ENCODE measurements around the gene DNMT1. TPM values are rescaled to one million over a fixed set of nuclear protein-coding genes. Genes with fewer than 3 reads are reported as not detected.
A peak's percentile ranks its signal among the peaks of the same experiment; 100 is the strongest.
"Not testable (repeated sequence)": the region's sequence is repeated elsewhere in the genome, so short reads cannot be mapped to it uniquely, and the experiment has no call there.

DNMT1 gene
- total RNA-seq, 4 donors from 2014 or later = 29.5 to 80.6 (median 48.4) TPM

DNA sequence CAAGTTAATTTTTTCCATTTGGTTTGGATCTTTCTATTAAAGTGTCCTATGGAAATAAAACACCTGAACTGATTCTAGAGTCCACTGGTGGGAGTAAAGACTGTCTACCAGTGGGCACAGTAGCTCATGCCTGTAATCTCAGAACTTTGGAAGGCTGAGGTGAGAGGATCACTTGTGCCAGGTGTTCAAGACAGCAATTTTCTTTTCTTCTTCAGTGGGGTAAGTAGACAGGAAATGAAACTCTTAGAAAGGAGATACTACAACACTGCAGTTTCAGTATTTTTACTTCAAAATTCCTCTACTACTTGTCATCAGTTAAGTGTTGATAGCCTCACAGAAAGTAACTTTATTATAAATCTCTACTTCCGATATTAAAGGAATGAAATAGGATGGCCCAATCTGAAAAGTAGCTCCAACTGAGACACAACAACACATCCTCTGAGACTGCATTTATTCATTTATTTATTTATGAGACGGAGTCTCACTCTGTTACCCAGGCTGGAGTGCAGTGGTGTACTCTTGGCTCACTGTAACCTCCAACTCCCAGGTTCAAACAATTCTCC lies 26.3 kb downstream of the DNMT1 start:
- no peak overlapping the region for H3K4me3 ChIP-seq
- intact Hi-C loops (cut with DNase I) = no loop called here
- DNase-seq = no peak
- H3K4me1 ChIP-seq = no peaks in the 10 kb centered on the region
- no peak overlapping the region for H3K27ac ChIP-seq
- 90 to 94% methylated on average over 2 of the region's 2 CpGs for WGBS, 2 donors
- H3K27me3 ChIP-seq = no peaks in the 10 kb centered on the region
- TF ChIP-seq, protein P1, sequence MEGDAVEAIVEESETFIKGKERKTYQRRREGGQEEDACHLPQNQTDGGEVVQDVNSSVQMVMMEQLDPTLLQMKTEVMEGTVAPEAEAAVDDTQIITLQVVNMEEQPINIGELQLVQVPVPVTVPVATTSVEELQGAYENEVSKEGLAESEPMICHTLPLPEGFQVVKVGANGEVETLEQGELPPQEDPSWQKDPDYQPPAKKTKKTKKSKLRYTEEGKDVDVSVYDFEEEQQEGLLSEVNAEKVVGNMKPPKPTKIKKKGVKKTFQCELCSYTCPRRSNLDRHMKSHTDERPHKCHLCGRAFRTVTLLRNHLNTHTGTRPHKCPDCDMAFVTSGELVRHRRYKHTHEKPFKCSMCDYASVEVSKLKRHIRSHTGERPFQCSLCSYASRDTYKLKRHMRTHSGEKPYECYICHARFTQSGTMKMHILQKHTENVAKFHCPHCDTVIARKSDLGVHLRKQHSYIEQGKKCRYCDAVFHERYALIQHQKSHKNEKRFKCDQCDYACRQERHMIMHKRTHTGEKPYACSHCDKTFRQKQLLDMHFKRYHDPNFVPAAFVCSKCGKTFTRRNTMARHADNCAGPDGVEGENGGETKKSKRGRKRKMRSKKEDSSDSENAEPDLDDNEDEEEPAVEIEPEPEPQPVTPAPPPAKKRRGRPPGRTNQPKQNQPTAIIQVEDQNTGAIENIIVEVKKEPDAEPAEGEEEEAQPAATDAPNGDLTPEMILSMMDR (IDR thresholded peaks at IDR 0.05) = no peak
- no peak for TF ChIP-seq POLR2A (IDR thresholded peaks at IDR 0.05)
- H3K36me3 ChIP-seq = peaks cover 2 to 100% (median 16%) of the 10 kb centered on the region in 3 donors
- no peaks in the 10 kb centered on the region for H3K9me3 ChIP-seq

DNA sequence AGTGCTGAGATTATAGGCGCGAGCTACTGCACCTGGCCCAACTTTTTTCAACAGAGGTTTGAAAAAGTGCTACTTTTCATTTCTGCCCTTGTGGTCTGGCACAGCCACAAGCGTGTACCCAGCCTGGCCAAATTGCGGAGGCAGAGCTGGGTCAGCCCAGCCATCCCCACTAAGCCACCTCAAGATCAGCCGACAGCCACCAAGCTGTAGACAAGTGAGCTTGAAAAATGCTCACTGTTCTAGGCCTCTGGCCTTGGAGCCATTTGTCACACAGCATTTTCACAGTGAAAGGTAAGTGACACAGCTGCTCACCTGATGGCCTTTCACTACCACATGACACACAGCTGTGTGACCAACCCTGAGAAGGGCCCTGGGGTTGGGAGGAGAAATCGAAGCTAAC lies 27.3 kb downstream of the DNMT1 start:
- no peaks in the 10 kb centered on the region for H3K27me3 ChIP-seq
- H3K4me3 ChIP-seq = no peak overlapping the region
- H3K36me3 ChIP-seq = peaks cover 5 to 100% (median 13%) of the 10 kb centered on the region in 3 donors
- DNase-seq = no peak
- intact Hi-C loops (cut with DNase I) = no loop called here
- no peaks in the 10 kb centered on the region for H3K9me3 ChIP-seq
- WGBS, 2 donors = 80 to 91% methylated on average over 5 of the region's 6 CpGs
- no peak overlapping the region for H3K27ac ChIP-seq
- TF ChIP-seq POLR2A (IDR thresholded peaks at IDR 0.05) = no peak
- TF ChIP-seq, protein P1 (IDR thresholded peaks at IDR 0.05) = no peak
- no peaks in the 10 kb centered on the region for H3K4me1 ChIP-seq

DNA sequence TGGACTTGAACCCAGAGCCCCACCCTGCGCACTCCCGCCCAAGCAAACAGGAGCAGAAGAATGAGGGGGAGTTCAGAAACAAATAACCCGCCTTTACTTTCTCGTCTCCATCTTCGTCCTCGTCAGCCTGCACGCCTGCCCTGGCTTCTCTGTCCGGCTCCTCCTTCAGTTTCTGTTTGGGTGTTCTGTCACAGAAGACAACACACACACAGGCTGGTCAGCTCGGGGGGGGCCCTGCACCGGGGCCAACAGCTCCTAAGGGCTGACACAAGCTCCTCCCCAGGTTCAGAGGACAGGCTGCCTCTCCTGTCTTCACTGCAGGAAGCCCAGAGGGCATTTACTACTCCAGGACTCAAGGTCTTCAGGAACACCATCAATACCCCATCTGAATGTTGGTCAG lies 28.3 kb downstream of the DNMT1 start:
- peaks cover 5 to 100% (median 21%) of the 10 kb centered on the region in 3 donors for H3K36me3 ChIP-seq
- H3K4me3 ChIP-seq; intact Hi-C loops (cut with DNase I); H3K27me3 ChIP-seq; DNase-seq; H3K27ac ChIP-seq; H3K4me1 ChIP-seq; H3K9me3 ChIP-seq: not testable (repeated sequence)
- WGBS, 2 donors = 94 to 100% methylated on average over 8 to 10 of the region's 10 CpGs

DNA sequence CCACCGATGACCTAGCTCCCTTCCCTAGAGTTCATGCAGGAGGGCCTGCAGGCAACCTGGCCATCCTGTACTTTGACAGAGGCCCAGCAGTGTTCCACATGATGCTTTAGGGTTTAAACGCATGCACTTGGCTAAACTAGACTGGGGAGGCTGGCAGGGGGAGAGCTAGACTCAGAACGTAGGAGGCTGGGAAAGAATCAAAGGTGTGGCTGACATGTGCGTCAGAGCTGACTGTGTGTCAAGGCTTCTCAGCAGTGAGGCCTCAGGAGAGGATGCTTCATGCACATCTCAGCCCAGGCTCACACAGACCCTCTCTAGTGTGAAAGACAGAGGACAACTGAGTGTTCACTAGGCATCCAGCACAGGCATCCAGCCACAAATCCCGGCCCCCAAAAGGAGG lies 28.7 kb downstream of the DNMT1 start:
- intact Hi-C loops (cut with DNase I) = no loop called here
- Histone ChIP-seq H3K27ac (no peak overlapping the region), H3K9me3 (no peaks in the 10 kb centered on the region), H3K27me3 (no peaks in the 10 kb centered on the region), H3K36me3 (peaks cover 5 to 100% (median 25%) of the 10 kb centered on the region in 3 donors), H3K4me3 (no peak overlapping the region), H3K4me1 (no peaks in the 10 kb centered on the region)
- DNase-seq = no peak
- WGBS, 2 donors = 94 to 98% methylated on average over 2 to 5 of the region's 5 CpGs
- TF ChIP-seq, protein P1 (IDR thresholded peaks at IDR 0.05) = no peak
- no peak for TF ChIP-seq POLR2A (IDR thresholded peaks at IDR 0.05)

DNA sequence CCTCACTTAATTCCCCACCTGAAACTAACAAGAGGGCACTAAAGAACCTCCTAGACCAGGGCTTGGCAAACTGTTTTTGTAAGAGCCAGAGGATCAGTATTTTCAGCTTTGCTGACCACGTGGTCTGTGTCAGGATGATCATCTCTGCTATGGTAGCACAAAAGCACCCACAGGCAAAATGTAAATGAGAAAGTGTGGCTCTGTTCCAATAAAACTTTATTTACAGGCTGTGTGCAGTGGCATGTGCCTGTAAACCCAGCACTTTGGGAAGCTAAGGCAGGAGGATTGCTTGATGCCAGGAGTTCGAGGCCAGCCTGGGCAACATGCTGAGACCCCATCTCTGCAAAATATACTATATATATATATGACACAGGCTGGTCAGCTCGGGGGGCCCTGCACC lies 31.2 kb downstream of the DNMT1 start:
- 71 to 82% methylated on average over 3 of the region's 3 CpGs for WGBS, 2 donors
- intact Hi-C loops (cut with DNase I) = no loop called here
- Histone ChIP-seq H3K4me3 (no peak overlapping the region), H3K36me3 (peaks cover 23 to 100% (median 44%) of the 10 kb centered on the region in 3 donors), H3K27me3 (no peaks in the 10 kb centered on the region), H3K9me3 (no peaks in the 10 kb centered on the region), H3K4me1 (no peaks in the 10 kb centered on the region), H3K27ac (peak overlapping the region in 1 of 4 donors; percentile 5)
- TF ChIP-seq, protein P1 (IDR thresholded peaks at IDR 0.05) = no peak
- no peak for TF ChIP-seq POLR2A (IDR thresholded peaks at IDR 0.05)
- no peak for DNase-seq

DNA sequence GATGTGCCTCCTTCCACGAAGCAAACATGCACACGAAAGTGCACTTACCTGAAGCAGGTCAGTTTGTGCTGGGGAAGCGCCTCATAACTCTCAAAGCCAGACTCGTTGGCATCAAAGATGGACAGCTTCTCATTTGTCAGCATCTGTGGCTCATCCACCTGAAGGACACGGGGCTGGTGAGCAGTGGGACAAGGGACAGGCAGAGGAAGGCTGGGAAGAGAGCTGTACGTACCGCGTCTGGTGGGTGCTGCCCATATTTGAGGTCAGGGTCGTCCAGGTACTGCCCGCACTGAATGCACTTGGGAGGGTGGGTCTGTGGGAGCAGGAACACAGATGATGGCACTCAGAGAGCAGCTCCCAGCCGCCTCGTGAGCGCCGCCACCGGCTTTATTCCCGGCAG lies 35.1 kb downstream of the DNMT1 start:
- Histone ChIP-seq H3K9me3 (no peaks in the 10 kb centered on the region), H3K27me3 (no peaks in the 10 kb centered on the region), H3K4me1 (no peaks in the 10 kb centered on the region), H3K27ac (no peak overlapping the region), H3K4me3 (no peak overlapping the region), H3K36me3 (peaks cover 38 to 100% (median 61%) of the 10 kb centered on the region in 3 donors)
- intact Hi-C loops (cut with DNase I) = no loop called here
- no peak for TF ChIP-seq POLR2A (IDR thresholded peaks at IDR 0.05)
- TF ChIP-seq, protein P1 (IDR thresholded peaks at IDR 0.05) = no peak
- 84 to 89% methylated on average over 7 to 11 of the region's 16 CpGs for WGBS, 2 donors
- no peak for DNase-seq

Data from esophagus squamous epithelium (tissue), 5 donors.